Panc1 (cell line): ENCODE measurements around the gene BBX.

Experiments used
- POLR2AphosphoS5 ChIP-seq: IDR thresholded peaks from 2 replicates; pipeline ENCODE4 v1.6.1; 2012; ENCODE audit warnings: mild to moderate bottlenecking, low read depth, low read length, moderate library complexity
- SIN3A ChIP-seq: IDR thresholded peaks from 2 replicates; pipeline ENCODE4 v1.6.1; 2012; ENCODE audit warnings: low read depth, mild to moderate bottlenecking, low read length, moderate library complexity, borderline replicate concordance; ENCODE audit not compliant: insufficient read depth
- TCF7L2 ChIP-seq: IDR thresholded peaks from 2 replicates; pipeline ENCODE4 v1.6.1; 2011; ENCODE audit warnings: mild to moderate bottlenecking, low read depth, low read length, inconsistent platforms
- TF ChIP-seq, protein P1 (sequence below): fragments of 450-650 bp; IDR thresholded peaks from 2 replicates; pipeline ENCODE4 v1.5.1; 2017; ENCODE audit warnings: mild to moderate bottlenecking
- TF ChIP-seq, protein P2 (sequence below), 2 experiments: IDR thresholded peaks; 2 replicates each; pipeline ENCODE4 v1.6.1; 2011 to 2012; ENCODE audit warnings: low read depth in 2 of 2, control low read depth in 1 of 2, low read length in 1 of 2, mild to moderate bottlenecking in 1 of 2, moderate library complexity in 1 of 2; ENCODE audit not compliant: insufficient read depth in 1 of 2

DNA sequence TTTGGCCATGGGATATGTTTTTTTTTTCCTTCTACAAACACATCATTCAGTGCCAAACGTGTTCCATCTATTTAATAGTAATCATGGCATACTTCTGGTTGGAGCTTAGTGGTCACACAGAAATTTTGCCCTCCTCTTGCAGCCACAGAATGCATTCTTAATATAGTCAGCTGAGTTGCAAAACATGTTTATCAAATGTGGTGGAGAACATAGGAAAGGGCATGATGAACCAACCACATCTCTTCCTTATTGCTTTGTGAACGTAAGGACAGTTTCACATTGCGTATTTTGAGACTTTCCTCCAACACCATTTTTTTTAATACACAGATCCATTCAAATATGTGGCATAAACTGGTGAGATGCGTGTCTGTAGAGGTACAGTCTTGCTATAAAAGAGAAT, 106.8 kb downstream of the BBX start:
- TF ChIP-seq, protein P1, sequence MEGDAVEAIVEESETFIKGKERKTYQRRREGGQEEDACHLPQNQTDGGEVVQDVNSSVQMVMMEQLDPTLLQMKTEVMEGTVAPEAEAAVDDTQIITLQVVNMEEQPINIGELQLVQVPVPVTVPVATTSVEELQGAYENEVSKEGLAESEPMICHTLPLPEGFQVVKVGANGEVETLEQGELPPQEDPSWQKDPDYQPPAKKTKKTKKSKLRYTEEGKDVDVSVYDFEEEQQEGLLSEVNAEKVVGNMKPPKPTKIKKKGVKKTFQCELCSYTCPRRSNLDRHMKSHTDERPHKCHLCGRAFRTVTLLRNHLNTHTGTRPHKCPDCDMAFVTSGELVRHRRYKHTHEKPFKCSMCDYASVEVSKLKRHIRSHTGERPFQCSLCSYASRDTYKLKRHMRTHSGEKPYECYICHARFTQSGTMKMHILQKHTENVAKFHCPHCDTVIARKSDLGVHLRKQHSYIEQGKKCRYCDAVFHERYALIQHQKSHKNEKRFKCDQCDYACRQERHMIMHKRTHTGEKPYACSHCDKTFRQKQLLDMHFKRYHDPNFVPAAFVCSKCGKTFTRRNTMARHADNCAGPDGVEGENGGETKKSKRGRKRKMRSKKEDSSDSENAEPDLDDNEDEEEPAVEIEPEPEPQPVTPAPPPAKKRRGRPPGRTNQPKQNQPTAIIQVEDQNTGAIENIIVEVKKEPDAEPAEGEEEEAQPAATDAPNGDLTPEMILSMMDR, result no peak
- TF ChIP-seq SIN3A (no peak), POLR2AphosphoS5 (no peak), TCF7L2 (no peak)
- TF ChIP-seq, protein P2, sequence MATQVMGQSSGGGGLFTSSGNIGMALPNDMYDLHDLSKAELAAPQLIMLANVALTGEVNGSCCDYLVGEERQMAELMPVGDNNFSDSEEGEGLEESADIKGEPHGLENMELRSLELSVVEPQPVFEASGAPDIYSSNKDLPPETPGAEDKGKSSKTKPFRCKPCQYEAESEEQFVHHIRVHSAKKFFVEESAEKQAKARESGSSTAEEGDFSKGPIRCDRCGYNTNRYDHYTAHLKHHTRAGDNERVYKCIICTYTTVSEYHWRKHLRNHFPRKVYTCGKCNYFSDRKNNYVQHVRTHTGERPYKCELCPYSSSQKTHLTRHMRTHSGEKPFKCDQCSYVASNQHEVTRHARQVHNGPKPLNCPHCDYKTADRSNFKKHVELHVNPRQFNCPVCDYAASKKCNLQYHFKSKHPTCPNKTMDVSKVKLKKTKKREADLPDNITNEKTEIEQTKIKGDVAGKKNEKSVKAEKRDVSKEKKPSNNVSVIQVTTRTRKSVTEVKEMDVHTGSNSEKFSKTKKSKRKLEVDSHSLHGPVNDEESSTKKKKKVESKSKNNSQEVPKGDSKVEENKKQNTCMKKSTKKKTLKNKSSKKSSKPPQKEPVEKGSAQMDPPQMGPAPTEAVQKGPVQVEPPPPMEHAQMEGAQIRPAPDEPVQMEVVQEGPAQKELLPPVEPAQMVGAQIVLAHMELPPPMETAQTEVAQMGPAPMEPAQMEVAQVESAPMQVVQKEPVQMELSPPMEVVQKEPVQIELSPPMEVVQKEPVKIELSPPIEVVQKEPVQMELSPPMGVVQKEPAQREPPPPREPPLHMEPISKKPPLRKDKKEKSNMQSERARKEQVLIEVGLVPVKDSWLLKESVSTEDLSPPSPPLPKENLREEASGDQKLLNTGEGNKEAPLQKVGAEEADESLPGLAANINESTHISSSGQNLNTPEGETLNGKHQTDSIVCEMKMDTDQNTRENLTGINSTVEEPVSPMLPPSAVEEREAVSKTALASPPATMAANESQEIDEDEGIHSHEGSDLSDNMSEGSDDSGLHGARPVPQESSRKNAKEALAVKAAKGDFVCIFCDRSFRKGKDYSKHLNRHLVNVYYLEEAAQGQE (IDR thresholded peaks at IDR 0.05; ENCODE audit: insufficient read depth in 1 of 2, low read depth in 2 of 2, low read length in 1 of 2), result no peak
